ENCODE data around the gene WDR45. TPM values are rescaled to one million over a fixed set of nuclear protein-coding genes. Genes with fewer than 3 reads are reported as not detected.
A peak's percentile ranks its signal among the peaks of the same experiment; 100 is the strongest.

WDR45 gene
- total and polyA plus RNA-seq, 7 experiments from 2014 or later = 38.3 to 115 (median 76.7) TPM

DNA sequence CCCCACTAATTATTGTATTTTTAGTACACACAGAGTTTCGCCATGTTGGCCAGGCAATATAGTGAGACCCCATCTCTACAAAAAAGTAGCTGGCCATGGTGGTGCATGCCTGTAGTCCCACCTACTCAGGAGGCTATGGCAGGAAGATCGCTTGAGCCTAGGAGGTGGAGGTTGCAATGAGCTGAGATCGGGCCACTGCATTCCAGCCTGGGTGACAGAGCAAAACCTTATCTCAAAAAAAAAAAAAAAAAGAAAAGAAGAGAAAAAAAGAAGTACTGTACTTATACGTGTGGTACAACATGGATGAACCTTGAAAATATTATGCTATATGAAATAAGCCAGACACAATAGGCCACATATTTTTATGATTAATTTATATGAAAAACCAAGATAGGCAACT lies 9.9 kb upstream of the WDR45 start:
- Histone ChIP-seq H3K36me3 (ENCODE audit: control insufficient read depth in 2 of 3, insufficient read depth in 3 of 3, low read length in 3 of 3) (no peaks in the 10 kb centered on the region), H3K4me3 (ENCODE audit: low read length) (no peak overlapping the region), H3K4me1 (ENCODE audit: control insufficient read depth in 2 of 2, insufficient read depth in 2 of 2, low read length in 2 of 2) (no peaks in the 10 kb centered on the region), H3K27ac (ENCODE audit: low read depth, low read length) (no peak overlapping the region), H3K27me3 (ENCODE audit: control insufficient read depth in 2 of 2, insufficient read depth in 2 of 2, low read length in 2 of 2) (no peaks in the 10 kb centered on the region), H3K9me3 (ENCODE audit: control insufficient read depth in 2 of 3, low read length in 3 of 3) (no peaks in the 10 kb centered on the region)
- ChIA-PET POLR2A (interaction anchor here (1.2 kb wide), 1 partner anchor 8 kb away, joined by 5 read pairs; no protein-coding TSS in a partner anchor), CTCF (no interaction called here)
- Mint-ChIP-seq H3K36me3 (no peaks in the 10 kb centered on the region), H3K9me3 (no peaks in the 10 kb centered on the region), H3K27me3 (no peaks in the 10 kb centered on the region), H3K4me1 (no peaks in the 10 kb centered on the region), H3K4me3 (no peak overlapping the region), H3K27ac (no peak overlapping the region)
- no peak for ATAC-seq
- DNase-seq = no peak
- intact Hi-C loops (cut with micrococcal nuclease) = no loop called here

DNA sequence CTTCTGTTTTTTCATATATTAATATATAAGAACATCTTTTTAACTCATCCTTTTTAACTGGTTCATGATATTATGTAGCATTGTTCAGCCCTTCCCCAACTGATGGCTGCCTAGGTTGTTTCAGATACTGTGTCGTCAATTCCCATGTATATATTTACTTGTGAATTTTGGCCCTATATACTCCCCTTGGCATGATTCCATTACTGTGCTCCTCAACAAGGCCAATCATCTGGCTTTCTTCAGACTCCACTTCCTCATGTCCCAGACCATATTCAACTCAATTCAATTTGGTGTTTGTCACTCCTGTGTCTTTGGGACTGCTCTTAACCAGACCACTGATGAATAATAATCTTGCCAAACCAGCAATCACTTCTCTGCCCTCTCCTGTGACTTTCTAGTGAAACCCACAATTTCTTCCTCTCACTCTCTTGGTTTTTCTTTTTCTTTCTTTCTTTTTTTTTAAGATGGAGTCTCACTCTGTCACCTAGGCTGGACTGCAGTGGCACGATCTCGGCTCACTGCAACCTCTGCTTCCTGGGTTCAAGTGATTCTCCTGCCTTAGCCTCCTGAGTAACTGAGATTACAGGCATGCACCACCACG lies 2.7 kb upstream of the WDR45 start:
- Histone ChIP-seq H3K36me3 (ENCODE audit: control insufficient read depth in 2 of 3, insufficient read depth in 3 of 3, low read length in 3 of 3) (peaks cover 0 to 7% (median 0%) of the 10 kb centered on the region in 3 experiments), H3K4me3 (ENCODE audit: low read length) (no peak overlapping the region), H3K9me3 (ENCODE audit: control insufficient read depth in 2 of 3, low read length in 3 of 3) (no peaks in the 10 kb centered on the region), H3K27me3 (ENCODE audit: control insufficient read depth in 2 of 2, insufficient read depth in 2 of 2, low read length in 2 of 2) (no peaks in the 10 kb centered on the region), H3K27ac (ENCODE audit: low read depth, low read length) (no peak overlapping the region), H3K4me1 (ENCODE audit: control insufficient read depth in 2 of 2, insufficient read depth in 2 of 2, low read length in 2 of 2) (no peaks in the 10 kb centered on the region)
- no peaks in the 10 kb centered on the region for H3K27me3 Mint-ChIP-seq
- peaks cover 0 to 2% (median 0%) of the 10 kb centered on the region in 11 donors for H3K9me3 Mint-ChIP-seq
- peak overlapping the region in 4 of 9 donors; percentile 23 to 54 (median 34) for H3K27ac Mint-ChIP-seq
- intact Hi-C loops (cut with micrococcal nuclease) = no loop called here
- H3K4me1 Mint-ChIP-seq = peaks cover 6 to 18% (median 8%) of the 10 kb centered on the region in 7 donors
- POLR2A ChIA-PET = no interaction called here
- H3K4me3 Mint-ChIP-seq = peak overlapping the region in 3 of 10 donors; percentile 19 to 54 (median 26)
- CTCF ChIA-PET = no interaction called here
- DNase-seq (no peak), ATAC-seq (no peak)
- H3K36me3 Mint-ChIP-seq = peaks cover 0 to 10% (median 0%) of the 10 kb centered on the region in 5 donors

DNA sequence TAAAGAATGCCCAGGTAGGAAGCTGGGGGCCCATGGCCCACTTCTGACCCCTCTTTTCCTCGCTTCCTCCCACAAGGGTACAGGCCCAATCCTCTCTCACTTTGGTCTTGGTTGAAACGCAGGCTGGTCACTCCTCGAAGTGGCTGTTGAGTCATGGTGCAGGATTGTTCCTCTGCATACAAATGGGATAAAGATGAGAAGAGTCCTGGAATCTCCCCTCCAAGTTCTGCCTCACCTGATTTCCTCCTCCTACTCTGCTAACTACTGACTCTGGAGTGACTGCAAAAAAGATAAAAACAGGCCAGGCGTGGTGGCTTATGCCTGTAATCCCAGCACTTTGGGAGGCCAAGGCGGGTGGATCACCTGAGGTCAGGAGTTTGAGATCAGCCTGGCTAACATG lies 1.7 kb downstream of the WDR45 start:
- intact Hi-C loops (cut with micrococcal nuclease) = loop anchor here in 1 of 2 donors (10.0 kb wide), 2 partner anchors 87 to 187 kb away; partner anchors contain the start of genes FOXP3, MAGIX and PPP1R3F

DNA sequence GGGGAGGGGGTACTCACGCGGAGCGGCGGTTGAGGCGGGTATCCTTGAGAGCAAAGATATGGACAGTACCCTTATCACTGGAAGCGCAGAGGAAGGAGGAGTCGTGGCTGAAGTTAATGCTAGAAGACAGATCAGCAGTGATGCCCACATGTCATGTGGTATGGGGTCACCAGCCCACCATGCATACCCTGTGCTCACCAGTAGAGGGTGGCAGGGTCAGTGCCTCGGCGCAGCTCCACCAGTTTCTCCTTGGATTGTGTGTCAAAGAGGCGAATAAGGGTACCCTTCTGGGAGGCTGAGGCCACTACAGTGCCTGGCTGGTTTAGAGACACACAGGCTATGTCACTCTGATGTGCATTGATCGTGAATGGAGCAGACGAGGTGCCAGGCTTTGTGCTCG lies 4.3 kb downstream of the WDR45 start:
- no peak overlapping the region for H3K4me3 ChIP-seq (ENCODE audit: low read length)
- DNase-seq (no peak), ATAC-seq (no peak)
- H3K4me1 ChIP-seq (ENCODE audit: control insufficient read depth in 2 of 2, insufficient read depth in 2 of 2, low read length in 2 of 2) = peaks cover 4 to 10% of the 10 kb centered on the region in 2 donors
- intact Hi-C loops (cut with micrococcal nuclease) = loop anchor here (2.0 to 10.0 kb wide), 4 partner anchors 33 to 189 kb away; partner anchors contain the start of genes FOXP3 (in 1 of the 2), MAGIX (in 1 of the 2), PPP1R3F (in 1 of the 2) and TFE3 (in 1 of the 2)
- H3K9me3 Mint-ChIP-seq = peaks cover 0 to 6% (median 0%) of the 10 kb centered on the region in 11 donors
- H3K36me3 Mint-ChIP-seq = peaks cover 0 to 31% (median 0%) of the 10 kb centered on the region in 5 donors
- H3K9me3 ChIP-seq (ENCODE audit: control insufficient read depth in 2 of 3, low read length in 3 of 3) = no peaks in the 10 kb centered on the region
- H3K4me3 Mint-ChIP-seq = peak overlapping the region in 1 of 10 donors; percentile 31
- no peaks in the 10 kb centered on the region for H3K27me3 ChIP-seq (ENCODE audit: control insufficient read depth in 2 of 2, insufficient read depth in 2 of 2, low read length in 2 of 2)
- peak overlapping the region in 2 of 9 donors; percentile 14 to 48 for H3K27ac Mint-ChIP-seq
- H3K4me1 Mint-ChIP-seq = peaks cover 12 to 31% (median 20%) of the 10 kb centered on the region in 7 donors
- H3K27ac ChIP-seq (ENCODE audit: low read depth, low read length) = no peak overlapping the region
- ChIA-PET POLR2A (no interaction called here), CTCF (no interaction called here)
- H3K36me3 ChIP-seq (ENCODE audit: control insufficient read depth in 2 of 3, insufficient read depth in 3 of 3, low read length in 3 of 3) = peaks cover 0 to 16% (median 0%) of the 10 kb centered on the region in 3 experiments
- no peaks in the 10 kb centered on the region for H3K27me3 Mint-ChIP-seq

More for the DNA sequence above, 1.7 kb downstream of the WDR45 start:
- H3K9me3 Mint-ChIP-seq = peaks cover 0 to 2% (median 0%) of the 10 kb centered on the region in 11 donors
- peaks cover 4 to 5% of the 10 kb centered on the region in 2 donors for H3K4me1 ChIP-seq (ENCODE audit: control insufficient read depth in 2 of 2, insufficient read depth in 2 of 2, low read length in 2 of 2)
- DNase-seq (no peak), ATAC-seq (no peak)
- no peak overlapping the region for H3K4me3 ChIP-seq (ENCODE audit: low read length)
- H3K27me3 ChIP-seq (ENCODE audit: control insufficient read depth in 2 of 2, insufficient read depth in 2 of 2, low read length in 2 of 2) = no peaks in the 10 kb centered on the region
- H3K36me3 ChIP-seq (ENCODE audit: control insufficient read depth in 2 of 3, insufficient read depth in 3 of 3, low read length in 3 of 3) = peaks cover 0 to 16% (median 0%) of the 10 kb centered on the region in 3 experiments
- no peaks in the 10 kb centered on the region for H3K27me3 Mint-ChIP-seq
- CTCF ChIA-PET = no interaction called here
- POLR2A ChIA-PET = no interaction called here
- H3K27ac Mint-ChIP-seq = peak overlapping the region in 2 of 9 donors; percentile 12 to 36
- H3K9me3 ChIP-seq (ENCODE audit: control insufficient read depth in 2 of 3, low read length in 3 of 3) = no peaks in the 10 kb centered on the region
- H3K4me1 Mint-ChIP-seq = peaks cover 8 to 27% (median 13%) of the 10 kb centered on the region in 7 donors
- no peak overlapping the region for H3K27ac ChIP-seq (ENCODE audit: low read depth, low read length)
- no peak overlapping the region for H3K4me3 Mint-ChIP-seq
- H3K36me3 Mint-ChIP-seq = peaks cover 0 to 23% (median 0%) of the 10 kb centered on the region in 5 donors

DNA sequence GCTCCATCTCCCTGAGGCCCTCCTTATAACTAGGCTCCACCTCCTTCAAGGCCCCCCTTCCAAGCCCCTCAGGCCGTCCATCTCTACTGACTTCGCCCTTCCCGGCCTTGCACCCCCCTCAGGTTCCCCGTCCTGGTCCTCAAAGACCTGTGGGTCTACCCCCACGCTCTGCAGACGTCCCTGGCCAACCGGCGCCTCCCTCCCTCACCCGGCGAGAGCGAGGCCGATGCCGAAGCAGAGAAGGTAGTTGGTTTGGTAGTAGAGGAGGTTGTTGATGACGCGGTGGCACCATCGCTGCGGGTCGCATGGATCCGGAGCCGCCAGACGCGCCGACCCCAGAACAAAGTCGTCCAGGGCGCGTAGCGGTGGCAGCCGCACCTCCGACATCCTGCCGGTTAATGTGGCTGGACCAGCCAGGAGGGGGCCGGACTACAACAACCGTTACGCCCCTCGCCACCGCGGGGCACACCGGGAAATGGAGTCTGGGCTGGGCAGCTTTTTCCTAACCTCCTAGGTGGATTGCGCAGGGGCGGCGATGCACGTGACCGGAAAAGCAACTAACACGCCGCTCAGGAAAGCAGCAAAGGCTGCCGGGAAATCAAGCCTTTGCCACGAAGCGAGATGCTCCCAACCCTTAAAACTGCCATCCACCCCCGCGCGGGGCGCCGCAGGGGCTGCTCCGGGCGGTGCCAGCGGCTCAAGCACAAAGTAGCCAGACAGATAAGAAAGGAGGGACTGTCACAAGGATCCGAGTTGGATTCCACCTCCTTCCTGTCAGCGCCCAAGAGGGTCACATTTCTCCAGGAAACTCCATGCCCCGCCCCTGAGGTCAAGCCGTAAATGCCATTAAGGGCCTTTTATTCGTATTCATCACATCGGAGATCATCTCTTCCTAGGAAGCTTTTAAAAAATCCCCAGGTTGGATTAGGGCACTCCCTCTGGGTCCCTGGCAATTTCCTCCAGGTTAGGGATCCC lies 5.8 kb downstream of the WDR45 start, which contains the start of gene PRAF2:
Gene PRAF2 (minus strand): TSS at position 402 of the 975 bp plus-strand sequence. CDS start 15 bp downstream, at position 387.
- Histone ChIP-seq H3K27ac (ENCODE audit: low read depth, low read length) (peak within 1 kb of the TSS; percentile 78), H3K4me1 (ENCODE audit: control insufficient read depth in 2 of 2, insufficient read depth in 2 of 2, low read length in 2 of 2) (peaks cover 4 to 10% of the 10 kb centered on the region in 2 donors), H3K4me3 (ENCODE audit: low read length) (peak within 1 kb of the TSS; percentile 61), H3K9me3 (ENCODE audit: control insufficient read depth in 2 of 3, low read length in 3 of 3) (no peaks in the 10 kb centered on the region), H3K27me3 (ENCODE audit: control insufficient read depth in 2 of 2, insufficient read depth in 2 of 2, low read length in 2 of 2) (no peaks in the 10 kb centered on the region), H3K36me3 (ENCODE audit: control insufficient read depth in 2 of 3, insufficient read depth in 3 of 3, low read length in 3 of 3) (peaks cover 0 to 16% (median 0%) of the 10 kb centered on the region in 3 experiments)
- ATAC-seq = peak; percentile 99
- peaks cover 0 to 3% (median 0%) of the 10 kb centered on the region in 11 donors for H3K9me3 Mint-ChIP-seq
- CTCF ChIA-PET = interaction anchor here (0.9 kb wide), 1 partner anchor 72 kb away, joined by 3 read pairs; the partner anchor contains the start of gene GRIPAP1
- peaks cover 9 to 25% (median 16%) of the 10 kb centered on the region in 7 donors for H3K4me1 Mint-ChIP-seq
- peak within 1 kb of the TSS; percentile 73 to 88 (median 83) for H3K4me3 Mint-ChIP-seq
- POLR2A ChIA-PET = interaction anchor here (1.0 to 1.2 kb wide), 3 partner anchors 21 to 72 kb away, joined by 3 read pairs; partner anchors contain the start of gene GRIPAP1
- H3K36me3 Mint-ChIP-seq = peaks cover 0 to 26% (median 0%) of the 10 kb centered on the region in 5 donors
- peak; percentile 60 to 90 (median 86) for DNase-seq
- peak within 1 kb of the TSS; percentile 66 to 91 (median 86) for H3K27ac Mint-ChIP-seq
- H3K27me3 Mint-ChIP-seq = no peaks in the 10 kb centered on the region
- intact Hi-C loops (cut with micrococcal nuclease) = loop anchor here (1.0 to 10.0 kb wide), 12 partner anchors 19 to 191 kb away; partner anchors contain the start of genes GPKOW (in 2 of the 2), GRIPAP1 (in 2 of the 2), TFE3 (in 2 of the 2) and FOXP3 (in 1 of the 2)

DNA sequence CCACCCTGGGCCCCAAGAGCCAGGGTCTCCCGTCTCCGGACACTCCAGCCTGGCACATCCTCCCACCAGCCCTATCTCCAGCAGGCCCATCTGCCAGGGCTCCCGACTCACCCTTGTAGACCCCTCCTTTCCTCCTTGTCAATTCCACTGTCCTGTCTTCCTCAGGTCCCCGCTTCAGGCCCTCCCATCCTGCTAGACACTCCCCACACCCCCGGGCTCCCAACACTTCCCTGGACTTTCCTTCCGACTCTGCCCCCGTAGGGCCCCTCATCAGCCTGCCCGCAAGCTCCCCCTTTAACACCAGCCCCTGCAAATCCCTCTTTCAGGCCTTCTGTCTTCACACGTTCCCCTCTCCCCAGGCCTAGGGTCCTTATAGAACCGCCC lies 7.0 kb downstream of the WDR45 start:
- no peaks in the 10 kb centered on the region for H3K27me3 ChIP-seq (ENCODE audit: control insufficient read depth in 2 of 2, insufficient read depth in 2 of 2, low read length in 2 of 2)
- no peak for ATAC-seq
- Mint-ChIP-seq H3K4me3 (peak overlapping the region; percentile 73 to 88 (median 83)), H3K4me1 (peaks cover 4 to 20% (median 12%) of the 10 kb centered on the region in 7 donors), H3K27ac (peak overlapping the region in 6 of 9 donors; percentile 66 to 90 (median 80)), H3K9me3 (peaks cover 0 to 3% (median 0%) of the 10 kb centered on the region in 11 donors), H3K36me3 (peaks cover 0 to 21% (median 0%) of the 10 kb centered on the region in 5 donors), H3K27me3 (no peaks in the 10 kb centered on the region)
- ChIA-PET POLR2A (no interaction called here), CTCF (no interaction called here)
- intact Hi-C loops (cut with micrococcal nuclease) = loop anchor here (2.0 to 10.0 kb wide), 4 partner anchors 18 to 192 kb away; partner anchors contain the start of genes FOXP3 (in 1 of the 2), GRIPAP1 (in 1 of the 2), MAGIX (in 1 of the 2) and PPP1R3F (in 1 of the 2)
- H3K9me3 ChIP-seq (ENCODE audit: control insufficient read depth in 2 of 3, low read length in 3 of 3) = no peaks in the 10 kb centered on the region
- no peak overlapping the region for H3K27ac ChIP-seq (ENCODE audit: low read depth, low read length)
- peaks cover 4 to 10% of the 10 kb centered on the region in 2 donors for H3K4me1 ChIP-seq (ENCODE audit: control insufficient read depth in 2 of 2, insufficient read depth in 2 of 2, low read length in 2 of 2)
- no peak overlapping the region for H3K4me3 ChIP-seq (ENCODE audit: low read length)
- no peak for DNase-seq
- peaks cover 0 to 12% (median 0%) of the 10 kb centered on the region in 3 experiments for H3K36me3 ChIP-seq (ENCODE audit: control insufficient read depth in 2 of 3, insufficient read depth in 3 of 3, low read length in 3 of 3)

Data from naive thymus-derived CD4-positive, alpha-beta T cell (primary cell).